NT2/D1 (cell line): Measurements from ENCODE around the gene SPOCD1.

Source experiments
- DNase-seq: peaks from one replicate; pipeline ENCODE4 v3.0.0-alpha.2; 2011; ENCODE audit warnings: low read depth, low spot score
- H3K27me3 ChIP-seq: 2 replicates; pipeline ENCODE4 v1.6.0; 2011; ENCODE audit warnings: mild to moderate bottlenecking; ENCODE audit not compliant: insufficient read length, insufficient read depth
- H3K36me3 ChIP-seq: 2 replicates; pipeline ENCODE4 v1.6.1; 2011; ENCODE audit warnings: mild to moderate bottlenecking, low read length, mixed read lengths; ENCODE audit not compliant: insufficient read depth, insufficient read length
- H3K4me1 ChIP-seq: 2 replicates; pipeline ENCODE4 v1.5.1; 2011; ENCODE audit not compliant: insufficient read depth, insufficient read length
- H3K4me3 ChIP-seq: 2 replicates; pipeline ENCODE4 v1.5.1; 2011; ENCODE audit warnings: low read depth; ENCODE audit not compliant: insufficient read length
- H3K9ac ChIP-seq: 2 replicates; pipeline ENCODE4 v1.6.0; 2011; ENCODE audit warnings: low read depth; ENCODE audit not compliant: insufficient read length
- H3K9me3 ChIP-seq: 2 replicates; pipeline ENCODE4 v1.5.1; 2011; ENCODE audit warnings: mild to moderate bottlenecking, low read length; ENCODE audit not compliant: insufficient read depth
- SUZ12 ChIP-seq: IDR thresholded peaks from 2 replicates; pipeline ENCODE4 v1.6.1; 2011; ENCODE audit not compliant: insufficient read length, insufficient read depth; ENCODE audit errors: extremely low read depth
- YY1 ChIP-seq: IDR thresholded peaks from 2 replicates; pipeline ENCODE4 v1.6.1; 2011; ENCODE audit not compliant: insufficient read length, insufficient read depth
- ZNF274 ChIP-seq: IDR thresholded peaks from 2 replicates; pipeline ENCODE4 v1.6.1; 2011; ENCODE audit warnings: mild to moderate bottlenecking, low read depth, low read length

Gene SPOCD1

DNA sequence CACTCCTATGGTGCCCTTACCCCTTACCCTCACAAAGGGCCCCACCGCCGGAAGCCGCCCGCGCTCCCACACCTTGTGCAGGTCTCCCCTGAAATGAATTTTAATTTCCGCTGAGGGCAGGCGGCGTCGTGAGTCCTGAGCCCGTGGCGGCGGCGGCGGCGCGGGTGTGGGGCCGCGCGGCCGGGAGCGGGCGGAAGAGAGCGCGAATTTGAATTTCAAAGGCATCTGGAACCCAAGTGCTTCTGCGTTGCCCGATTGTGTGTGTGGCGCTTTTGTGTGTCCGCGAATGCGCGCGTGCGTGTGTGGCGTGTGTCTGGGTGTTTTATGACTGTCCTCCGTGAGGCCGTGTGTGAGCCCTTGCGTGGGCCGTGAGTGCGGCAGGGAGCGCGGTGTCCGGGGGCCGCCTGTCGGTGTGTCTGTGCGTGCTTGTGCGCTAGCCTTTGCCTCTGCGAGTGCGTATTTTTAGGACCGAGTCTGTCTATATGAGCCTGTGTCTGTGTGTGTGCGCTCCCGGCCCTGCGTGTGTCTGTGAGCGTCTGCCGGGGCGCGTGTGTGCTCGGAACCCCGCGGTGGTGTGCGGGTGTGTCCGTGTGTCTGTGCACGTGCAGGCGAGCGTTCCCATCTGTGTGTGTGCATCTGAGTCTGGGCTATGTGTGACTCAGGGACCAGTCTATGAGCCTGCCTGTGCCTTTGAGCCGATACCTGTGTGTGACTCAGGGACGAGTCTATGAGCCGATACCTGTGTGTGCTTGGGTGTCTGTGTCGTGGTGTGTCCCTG lies 43.7 kb downstream of the SPOCD1 start:
- Histone ChIP-seq H3K27me3 (peaks cover 50% of the 10 kb centered on the region), H3K9me3 (no peaks in the 10 kb centered on the region), H3K36me3 (no peaks in the 10 kb centered on the region), H3K9ac (peak overlapping the region; percentile 63), H3K4me1 (peaks cover 45% of the 10 kb centered on the region), H3K4me3 (peak overlapping the region; percentile 44)
- DNase-seq: no peak
- TF ChIP-seq ZNF274 (no peak), SUZ12 (peak; percentile 38)

DNA sequence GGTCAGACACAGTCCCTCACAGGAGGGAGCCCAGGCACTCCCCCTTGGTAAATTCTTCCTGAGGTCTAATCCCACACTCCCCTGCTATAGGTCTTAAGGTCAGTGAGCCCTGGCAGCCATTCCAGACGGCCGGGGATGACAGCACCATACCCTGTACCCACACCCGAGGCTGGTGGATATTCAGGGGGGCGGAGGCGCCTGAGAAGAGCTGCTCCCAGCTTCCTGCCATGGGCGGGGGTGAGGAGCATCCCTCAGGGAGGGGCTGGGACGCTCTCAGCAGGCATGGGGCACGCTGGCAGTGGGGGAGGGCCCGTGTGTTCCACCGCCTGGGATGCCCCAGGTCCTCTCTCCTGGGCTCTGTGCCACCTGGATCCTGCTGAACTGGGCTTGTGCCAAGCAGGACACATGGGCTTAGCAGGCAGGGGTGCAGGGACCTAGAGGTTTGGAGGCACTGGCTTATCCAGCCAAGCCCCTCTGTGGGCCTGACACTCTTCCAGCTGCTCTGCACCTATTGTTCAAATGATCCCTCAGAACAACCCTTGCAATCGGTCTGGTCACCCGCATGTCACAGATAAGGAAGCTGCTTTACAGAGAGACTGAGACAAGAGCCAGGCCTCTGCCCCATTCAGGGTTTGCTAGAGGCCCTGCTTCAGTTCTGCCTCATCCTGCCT lies 46.0 kb downstream of the SPOCD1 start:
- H3K36me3 ChIP-seq: no peaks in the 10 kb centered on the region
- peaks cover 47% of the 10 kb centered on the region for H3K27me3 ChIP-seq
- no peak overlapping the region for H3K9ac ChIP-seq
- no peaks in the 10 kb centered on the region for H3K9me3 ChIP-seq
- TF ChIP-seq SUZ12 (no peak), ZNF274 (no peak), YY1 (no peak)
- no peak for DNase-seq
- H3K4me3 ChIP-seq: no peak overlapping the region
- H3K4me1 ChIP-seq: peaks cover 52% of the 10 kb centered on the region

DNA sequence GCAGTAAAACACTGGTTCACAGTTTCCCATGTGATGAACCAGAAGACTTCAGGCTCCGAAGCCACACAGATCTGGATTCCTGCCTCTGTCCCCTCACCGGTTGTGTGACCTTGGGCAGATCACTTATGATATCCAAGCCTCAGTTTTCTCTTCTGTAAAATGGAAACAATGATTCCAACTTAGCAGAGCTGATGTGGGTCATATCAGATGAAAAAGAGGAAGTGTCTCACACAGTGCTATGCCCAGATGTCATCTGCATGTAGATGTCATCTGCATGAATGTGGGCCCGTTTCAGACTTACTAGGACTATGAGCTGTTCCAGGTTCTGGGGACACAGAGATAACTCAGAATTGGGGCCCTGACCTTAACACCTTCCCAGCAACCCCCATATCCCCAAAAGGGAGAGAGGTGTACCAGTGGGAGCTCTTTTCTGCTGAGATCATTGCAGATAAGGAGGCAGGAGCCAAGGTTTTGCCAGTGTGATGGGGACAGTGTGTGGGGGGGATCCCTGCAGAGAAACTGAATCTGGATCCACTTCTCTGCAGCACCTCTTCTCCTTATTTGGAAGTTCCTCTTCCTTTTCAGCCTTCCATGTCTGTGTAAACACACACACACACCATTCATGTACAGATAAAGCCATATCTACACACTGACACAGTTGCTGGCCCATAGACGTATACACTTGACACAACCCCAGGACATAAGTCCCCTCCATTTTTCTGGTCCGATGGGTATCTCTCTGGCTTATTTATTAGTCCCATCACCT lies 46.7 kb downstream of the SPOCD1 start:
- H3K4me1 ChIP-seq: peaks cover 57% of the 10 kb centered on the region
- H3K27me3 ChIP-seq: peaks cover 44% of the 10 kb centered on the region
- no peaks in the 10 kb centered on the region for H3K9me3 ChIP-seq
- H3K36me3 ChIP-seq: no peaks in the 10 kb centered on the region
- DNase-seq: no peak
- TF ChIP-seq ZNF274: no peak
- no peak for TF ChIP-seq SUZ12
- no peak for TF ChIP-seq YY1
- H3K9ac ChIP-seq: no peak overlapping the region
- no peak overlapping the region for H3K4me3 ChIP-seq

DNA sequence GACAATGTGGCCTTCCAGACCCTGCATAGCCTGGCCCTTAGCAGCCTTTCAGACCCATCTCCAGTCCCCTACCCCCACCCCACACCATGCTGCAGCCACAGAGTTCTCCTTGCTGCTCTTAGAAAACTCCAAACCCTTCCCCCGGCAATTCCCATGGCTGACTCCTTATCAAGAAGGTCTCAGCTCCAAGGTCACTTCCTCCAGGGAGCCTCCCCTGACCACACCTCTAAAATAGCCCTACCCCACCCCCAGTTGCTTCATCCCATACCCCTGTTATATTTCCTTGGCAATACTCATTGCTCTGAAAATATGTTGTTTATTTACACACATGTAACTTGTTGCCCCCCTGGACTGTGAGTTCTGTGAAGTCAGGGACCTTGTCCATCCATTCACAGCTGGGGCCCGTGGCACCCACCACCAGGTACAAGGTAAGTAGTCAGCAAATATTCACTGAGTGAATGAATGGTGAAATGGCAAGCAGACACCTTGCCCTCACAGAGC lies 47.4 kb downstream of the SPOCD1 start:
- peaks cover 57% of the 10 kb centered on the region for H3K4me1 ChIP-seq
- no peak overlapping the region for H3K4me3 ChIP-seq
- DNase-seq: no peak
- H3K36me3 ChIP-seq: no peaks in the 10 kb centered on the region
- H3K9ac ChIP-seq: no peak overlapping the region
- no peaks in the 10 kb centered on the region for H3K9me3 ChIP-seq
- H3K27me3 ChIP-seq: peaks cover 41% of the 10 kb centered on the region
- TF ChIP-seq SUZ12: no peak

DNA sequence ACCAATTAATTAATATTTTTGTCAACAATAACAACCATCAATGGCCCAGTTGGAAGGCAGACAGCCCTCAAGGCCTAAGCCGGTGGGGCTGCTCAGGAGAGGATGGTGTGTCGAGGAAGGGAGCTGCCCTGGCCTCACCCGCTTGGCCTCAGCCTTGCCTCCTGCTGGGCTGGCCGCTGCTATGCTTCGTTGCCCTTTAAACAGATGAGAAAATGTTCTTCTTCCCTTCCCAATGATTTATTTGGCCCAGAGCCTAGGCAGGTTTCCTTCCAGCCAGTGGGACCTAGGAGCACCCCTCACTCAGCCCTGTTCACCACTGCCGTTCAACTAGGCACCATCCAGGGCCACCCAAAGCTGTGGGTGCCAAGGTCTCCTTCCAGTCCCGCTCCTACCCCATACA lies 48.6 kb downstream of the SPOCD1 start:
- Histone ChIP-seq H3K9ac (no peak overlapping the region), H3K27me3 (peaks cover 39% of the 10 kb centered on the region), H3K4me1 (peaks cover 50% of the 10 kb centered on the region), H3K9me3 (no peaks in the 10 kb centered on the region), H3K4me3 (no peak overlapping the region), H3K36me3 (no peaks in the 10 kb centered on the region)
- no peak for DNase-seq
- no peak for TF ChIP-seq YY1

DNA sequence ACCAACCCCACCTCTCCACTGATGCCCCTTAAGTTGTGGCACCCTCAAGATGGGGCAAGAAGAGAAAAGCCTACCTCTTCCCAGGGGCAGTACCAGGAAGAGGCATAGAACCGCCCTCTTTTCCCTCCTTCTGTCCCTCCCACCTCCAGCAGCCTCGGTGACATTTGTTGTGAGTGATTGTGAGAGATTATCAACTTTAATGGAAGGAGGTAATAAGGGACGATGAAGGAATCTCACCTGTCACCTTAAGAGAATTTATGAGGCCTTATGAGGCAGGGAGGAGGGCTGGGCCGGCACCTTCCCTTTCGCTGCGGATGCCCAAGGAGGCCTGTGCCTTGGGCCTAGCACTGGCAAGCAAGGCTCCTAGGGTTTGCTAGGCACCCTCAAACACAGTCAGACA lies 50.3 kb downstream of the SPOCD1 start:
- peaks cover 62% of the 10 kb centered on the region for H3K4me1 ChIP-seq
- peak overlapping the region; percentile 4 for H3K9ac ChIP-seq
- TF ChIP-seq YY1 (no peak), SUZ12 (no peak), ZNF274 (no peak)
- H3K36me3 ChIP-seq: no peaks in the 10 kb centered on the region
- no peak overlapping the region for H3K4me3 ChIP-seq
- DNase-seq: no peak
- no peaks in the 10 kb centered on the region for H3K9me3 ChIP-seq
- H3K27me3 ChIP-seq: peaks cover 25% of the 10 kb centered on the region

DNA sequence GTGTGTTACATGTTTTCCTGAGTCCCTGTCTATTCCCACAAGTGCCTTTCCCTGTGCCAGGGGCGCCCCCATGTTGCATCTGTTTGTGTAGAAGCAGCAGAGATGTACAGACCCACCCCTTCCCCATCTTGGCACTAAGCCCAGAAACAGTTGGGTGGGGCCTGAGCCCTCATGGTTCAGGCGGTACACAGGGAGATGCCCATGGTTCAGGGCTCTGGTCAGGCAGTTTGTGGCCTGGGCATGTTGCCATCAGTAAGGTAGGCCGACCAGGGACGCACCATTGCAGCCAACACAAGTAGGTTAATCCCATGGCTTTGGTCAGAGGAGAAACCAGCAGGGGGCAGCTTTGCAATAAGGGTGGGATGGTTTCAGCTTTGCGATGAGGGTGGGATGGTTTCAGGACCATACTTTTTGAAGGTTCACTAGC lies 50.8 kb downstream of the SPOCD1 start:
- DNase-seq: no peak
- TF ChIP-seq ZNF274 (no peak), SUZ12 (no peak), YY1 (no peak)
- peak overlapping the region; percentile 74 for H3K9ac ChIP-seq
- no peaks in the 10 kb centered on the region for H3K9me3 ChIP-seq
- peaks cover 23% of the 10 kb centered on the region for H3K27me3 ChIP-seq
- H3K4me3 ChIP-seq: no peak overlapping the region
- H3K36me3 ChIP-seq: no peaks in the 10 kb centered on the region
- H3K4me1 ChIP-seq: peaks cover 64% of the 10 kb centered on the region
